Measurements from ENCODE around the gene ZC3H8.

The ZC3H8 gene

DNA sequence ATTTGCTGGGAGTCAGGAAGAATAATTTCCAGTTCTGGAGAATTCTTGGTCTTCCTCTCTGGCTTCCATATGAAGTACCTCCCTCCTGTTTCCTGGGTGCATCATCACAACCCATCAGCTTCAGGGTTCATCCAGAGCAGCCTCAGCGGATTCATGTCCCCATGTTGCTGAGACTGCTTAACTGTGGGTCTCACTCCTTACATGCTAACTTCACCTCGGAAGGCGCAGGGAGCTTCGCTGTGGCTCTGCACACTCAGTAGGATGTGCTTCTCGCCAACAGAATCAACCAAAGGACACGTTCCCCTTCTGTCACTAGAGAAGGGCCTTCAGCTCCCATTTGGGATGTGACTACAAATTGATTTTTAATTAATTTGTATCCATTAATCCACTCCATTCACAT lies 92.5 kb downstream of the ZC3H8 start:
- DNase-seq: no peak
